ENCODE data around the gene KIAA1328.

GRCh38 chr18:36977121-36977520 is 148.2 kb downstream of the KIAA1328 start:
- TF ChIP-seq, protein P1, sequence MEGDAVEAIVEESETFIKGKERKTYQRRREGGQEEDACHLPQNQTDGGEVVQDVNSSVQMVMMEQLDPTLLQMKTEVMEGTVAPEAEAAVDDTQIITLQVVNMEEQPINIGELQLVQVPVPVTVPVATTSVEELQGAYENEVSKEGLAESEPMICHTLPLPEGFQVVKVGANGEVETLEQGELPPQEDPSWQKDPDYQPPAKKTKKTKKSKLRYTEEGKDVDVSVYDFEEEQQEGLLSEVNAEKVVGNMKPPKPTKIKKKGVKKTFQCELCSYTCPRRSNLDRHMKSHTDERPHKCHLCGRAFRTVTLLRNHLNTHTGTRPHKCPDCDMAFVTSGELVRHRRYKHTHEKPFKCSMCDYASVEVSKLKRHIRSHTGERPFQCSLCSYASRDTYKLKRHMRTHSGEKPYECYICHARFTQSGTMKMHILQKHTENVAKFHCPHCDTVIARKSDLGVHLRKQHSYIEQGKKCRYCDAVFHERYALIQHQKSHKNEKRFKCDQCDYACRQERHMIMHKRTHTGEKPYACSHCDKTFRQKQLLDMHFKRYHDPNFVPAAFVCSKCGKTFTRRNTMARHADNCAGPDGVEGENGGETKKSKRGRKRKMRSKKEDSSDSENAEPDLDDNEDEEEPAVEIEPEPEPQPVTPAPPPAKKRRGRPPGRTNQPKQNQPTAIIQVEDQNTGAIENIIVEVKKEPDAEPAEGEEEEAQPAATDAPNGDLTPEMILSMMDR (conservative IDR thresholded peaks at IDR 0.05 in 1 of 2, IDR thresholded peaks at IDR 0.05 in 1 of 2; ENCODE audit: extremely low read depth in 1 of 2, insufficient read depth in 1 of 2, low read depth in 1 of 2, low read length in 2 of 2): no peak
- TF ChIP-seq EZH2 (IDR thresholded peaks at IDR 0.05; ENCODE audit: borderline replicate concordance, low read length): no peak

Data from mammary epithelial cell (primary cell).